Fibroblast of peridontal ligament (primary cell): ENCODE measurements around the gene ULBP3.
"Not testable (repeated sequence)": the region's sequence is repeated elsewhere in the genome, so short reads cannot be mapped to it uniquely, and the experiment has no call there.

Experiments
- DNase-seq: peaks from one replicate; pipeline ENCODE4 v3.0.0-alpha.2; 2010; ENCODE audit errors: extremely low read depth

ULBP3 gene

DNA sequence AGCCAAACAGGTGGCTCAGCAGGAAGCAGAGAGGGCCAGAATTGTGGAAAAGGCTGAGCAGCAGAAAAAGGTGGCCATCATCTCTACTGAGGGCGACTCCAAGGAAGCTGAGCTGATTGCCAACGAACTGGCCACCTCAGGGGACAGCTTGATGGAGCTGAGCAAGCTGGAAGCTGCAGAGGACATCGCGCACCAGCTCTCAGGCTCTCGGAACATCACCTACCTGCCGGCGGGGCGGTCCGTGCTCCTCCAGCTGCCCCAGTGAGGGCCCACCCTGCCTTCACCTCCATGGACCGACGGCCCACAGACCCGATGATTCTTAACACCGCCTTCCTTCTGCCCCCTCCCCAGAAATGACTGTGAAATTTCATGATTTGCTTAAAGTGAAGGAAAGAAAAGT is 25.8 kb downstream of the ULBP3 start:
- no peak for DNase-seq

DNA sequence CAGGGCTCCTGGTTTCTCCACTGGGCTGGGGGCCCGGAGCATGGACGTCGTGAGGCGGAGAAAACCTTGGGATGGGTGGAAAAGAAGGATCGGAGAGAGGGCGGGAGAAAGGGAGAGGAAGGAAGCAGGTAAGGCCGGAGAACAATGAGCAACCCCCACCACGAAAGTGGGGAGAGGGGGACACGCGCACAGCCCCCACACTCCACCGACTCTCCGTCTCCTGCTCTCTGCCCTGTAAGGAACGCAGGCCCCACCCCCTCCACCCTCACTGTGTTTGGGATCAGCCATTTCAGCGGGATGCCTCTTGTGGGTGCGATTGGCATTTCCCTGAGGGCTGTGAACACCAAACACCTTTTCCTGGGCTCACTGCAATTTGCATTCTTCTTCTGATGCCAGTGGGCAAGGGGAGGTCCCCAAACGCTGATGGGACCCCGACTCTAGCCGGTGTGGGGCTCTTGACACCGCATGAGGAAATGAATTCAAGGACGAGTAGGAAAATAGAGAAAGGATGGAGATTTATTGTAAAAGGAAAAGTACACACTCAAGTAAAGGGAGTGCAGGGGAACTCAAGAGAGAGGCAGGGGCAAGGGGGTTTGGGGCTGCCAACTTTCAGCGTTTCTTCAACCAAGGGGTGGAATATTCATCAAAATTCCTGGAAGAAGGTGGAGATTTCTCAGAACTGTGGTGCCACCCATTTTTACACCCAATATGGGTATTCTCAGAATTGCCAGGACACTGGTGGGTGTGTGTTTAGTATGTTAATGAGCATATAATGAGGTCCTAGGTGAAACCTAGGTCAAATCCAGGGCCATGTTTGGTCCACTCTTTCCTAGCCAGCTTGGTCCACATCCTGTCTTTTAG is 30.5 kb downstream of the ULBP3 start:
- no peak for DNase-seq

DNA sequence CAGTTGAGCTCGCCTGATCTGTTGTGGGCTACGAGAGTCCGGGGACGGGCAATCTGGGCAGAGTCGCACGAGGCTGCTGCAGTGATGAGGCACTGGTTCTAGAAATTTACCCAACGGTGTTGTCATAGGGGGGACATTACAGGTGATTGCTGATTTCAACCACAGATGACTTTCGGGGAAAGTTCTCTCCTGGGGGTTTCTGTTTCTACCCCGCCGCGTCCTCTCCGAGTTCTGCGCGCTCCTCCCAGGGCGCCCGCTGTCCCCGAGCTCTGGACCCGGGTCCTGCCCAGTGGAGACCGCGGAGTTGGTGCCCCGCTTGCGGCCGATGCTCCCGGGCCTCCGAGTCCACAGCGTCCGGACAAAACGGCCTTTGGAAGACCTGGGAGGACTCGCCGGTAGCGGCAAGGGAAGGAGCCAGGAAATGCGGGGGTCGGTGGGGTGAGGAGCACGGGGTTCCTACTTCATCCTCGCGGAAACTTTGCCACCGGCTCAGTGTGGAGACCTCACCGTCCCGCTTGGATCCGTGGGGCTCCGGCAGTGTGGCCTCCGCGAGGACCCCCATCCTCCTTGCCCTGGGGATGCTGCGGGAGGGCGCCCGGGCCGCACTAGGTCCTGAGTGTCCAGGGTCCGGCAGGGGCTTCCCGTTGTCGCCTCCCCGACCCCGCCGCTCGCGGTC is 31.3 kb downstream of the ULBP3 start:
- no peak for DNase-seq

DNA sequence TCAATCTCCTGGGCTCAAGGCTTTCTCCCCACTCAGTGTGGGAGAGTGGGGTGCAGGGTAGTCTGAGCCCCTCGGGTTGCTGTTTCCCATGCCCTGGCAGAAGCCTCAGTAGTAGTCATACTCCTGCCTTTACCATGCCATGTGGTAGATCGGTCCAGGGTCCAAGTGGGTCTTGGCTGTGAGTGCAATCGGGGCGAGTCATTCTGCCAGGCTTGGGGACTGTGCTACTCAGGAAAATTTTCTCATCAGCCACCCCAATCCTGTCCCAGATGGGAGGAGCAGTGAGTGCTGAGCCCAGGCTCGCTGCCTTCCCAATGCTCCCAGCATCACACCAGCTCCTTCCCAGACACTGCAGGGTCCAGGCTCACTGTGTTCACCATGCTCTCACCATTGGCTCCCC is 32.8 kb downstream of the ULBP3 start:
- DNase-seq = no peak

DNA sequence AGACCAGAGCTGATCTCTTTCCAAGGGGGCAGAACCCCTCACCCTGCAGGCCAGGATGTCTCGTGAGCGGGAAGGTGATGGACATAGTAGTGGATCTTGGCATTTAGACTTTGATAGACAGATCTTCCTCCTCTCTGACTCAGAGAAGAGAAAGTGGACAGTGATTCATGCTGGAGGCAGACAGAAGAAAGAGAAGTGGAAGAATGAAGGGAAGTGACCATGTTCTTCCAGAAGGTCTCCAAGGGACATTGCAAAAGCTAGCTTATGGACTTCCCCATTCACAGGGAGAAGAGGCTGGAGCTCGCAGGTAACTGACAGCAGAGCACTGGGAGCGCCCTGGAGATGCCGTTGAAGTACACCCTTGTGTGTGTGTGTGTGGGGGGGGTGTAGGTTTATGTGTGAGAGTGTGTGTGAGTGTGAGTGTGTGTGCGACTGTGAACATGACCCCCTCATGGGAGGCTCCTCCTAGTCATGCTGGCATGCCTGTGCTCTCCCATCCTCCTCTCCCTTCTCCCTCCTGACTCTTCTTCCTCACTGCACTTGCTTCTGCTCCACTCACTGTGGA is 35.6 kb downstream of the ULBP3 start:
- DNase-seq = no peak

DNA sequence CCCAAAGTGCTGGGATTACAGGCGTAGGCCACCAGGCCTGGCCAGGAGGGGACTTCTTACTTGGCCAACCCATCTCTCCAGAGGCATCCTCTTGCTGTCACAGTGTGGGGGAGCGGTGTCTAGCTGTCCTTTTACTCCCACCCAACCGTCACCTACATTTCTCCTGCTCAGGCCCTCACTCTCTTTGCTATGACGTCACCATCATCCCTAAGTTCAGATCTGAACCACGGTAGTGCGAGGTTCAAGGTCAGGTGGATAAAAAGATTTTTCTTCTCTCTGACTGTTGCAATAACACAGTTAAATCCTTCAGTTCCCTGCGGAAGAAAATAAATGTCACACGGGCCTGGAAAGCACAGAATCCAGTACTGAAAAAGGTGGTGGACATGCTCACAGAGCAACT is 36.3 kb downstream of the ULBP3 start:
- DNase-seq = no peak

DNA sequence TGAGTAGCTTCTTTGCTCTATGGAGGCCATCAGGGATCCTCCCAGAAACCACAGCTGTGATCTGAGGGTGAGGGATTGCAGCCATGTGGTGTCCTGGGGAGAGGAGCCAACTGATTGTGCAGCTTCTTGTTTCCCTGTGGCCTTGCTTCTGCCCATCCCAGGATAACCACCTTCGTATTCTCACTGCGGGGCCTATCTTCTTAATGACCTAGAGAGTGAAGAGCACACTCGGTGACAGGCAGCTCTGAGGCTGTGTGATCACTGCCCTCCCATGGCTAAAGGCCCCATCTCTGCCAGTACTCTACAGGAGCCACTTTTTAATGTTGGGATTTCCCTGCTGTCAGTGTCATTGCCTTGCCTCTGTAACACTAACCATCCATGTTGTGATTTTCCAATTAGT is 38.3 kb downstream of the ULBP3 start:
- no peak for DNase-seq

DNA sequence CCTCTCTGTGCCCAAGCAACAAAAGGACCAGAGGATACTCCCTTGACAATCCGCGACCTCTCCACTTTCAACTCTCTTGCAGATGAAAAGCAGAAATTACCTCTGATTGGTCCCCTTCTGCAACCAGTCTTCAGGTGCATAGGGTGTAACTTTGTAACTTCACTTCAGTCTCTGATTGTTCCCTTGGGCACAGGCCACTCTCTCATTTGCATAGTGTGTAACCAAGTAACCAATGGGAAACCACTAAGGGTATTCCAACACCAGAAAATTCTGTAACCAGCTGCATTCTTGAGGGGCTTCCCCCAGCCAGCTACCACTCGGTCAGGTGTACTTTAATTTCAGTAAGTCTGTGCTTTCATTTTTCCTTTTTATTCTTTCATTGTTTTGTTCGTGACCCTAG is 39.2 kb downstream of the ULBP3 start:
- no peak for DNase-seq

DNA sequence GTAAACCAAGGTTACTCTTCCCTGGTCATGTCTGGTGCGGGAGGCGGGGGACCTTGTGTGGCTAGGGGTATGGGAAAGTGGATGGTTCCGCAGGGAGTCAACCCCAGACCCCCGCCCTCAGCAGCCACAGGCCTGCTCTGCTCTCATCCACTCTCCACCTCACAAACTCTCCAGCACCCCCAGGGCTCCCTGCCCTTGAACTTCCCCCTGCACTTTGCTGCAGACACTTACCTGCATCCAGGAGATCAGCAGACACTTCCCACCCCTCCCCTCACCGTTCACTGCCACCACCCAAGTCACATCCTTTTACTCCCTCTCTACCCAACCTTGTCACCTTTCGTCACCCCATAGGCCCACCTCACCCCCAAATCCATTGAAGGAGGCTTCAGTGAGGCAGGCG is 39.6 kb downstream of the ULBP3 start:
- DNase-seq = no peak

DNA sequence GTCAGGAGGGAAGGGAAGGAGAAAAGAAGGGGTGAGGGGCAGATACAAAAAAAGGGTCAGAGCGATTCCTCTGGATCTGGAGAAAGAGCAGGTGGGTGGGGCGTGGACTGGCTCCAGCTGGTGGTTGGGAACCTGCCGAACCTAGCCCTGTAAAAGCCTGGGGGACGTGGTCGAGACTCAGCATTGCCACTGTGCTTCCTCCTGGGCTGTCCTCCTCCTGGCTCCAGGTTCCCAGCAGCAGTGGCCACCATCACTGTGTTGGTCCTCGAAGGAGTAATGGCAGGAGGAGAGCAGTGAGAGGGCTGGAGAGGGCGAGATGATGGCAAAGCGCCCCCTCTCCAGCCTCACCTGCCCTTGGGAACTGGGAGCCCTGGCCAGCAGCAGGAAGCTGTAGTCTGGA is 40.1 kb downstream of the ULBP3 start:
- DNase-seq = no peak

DNA sequence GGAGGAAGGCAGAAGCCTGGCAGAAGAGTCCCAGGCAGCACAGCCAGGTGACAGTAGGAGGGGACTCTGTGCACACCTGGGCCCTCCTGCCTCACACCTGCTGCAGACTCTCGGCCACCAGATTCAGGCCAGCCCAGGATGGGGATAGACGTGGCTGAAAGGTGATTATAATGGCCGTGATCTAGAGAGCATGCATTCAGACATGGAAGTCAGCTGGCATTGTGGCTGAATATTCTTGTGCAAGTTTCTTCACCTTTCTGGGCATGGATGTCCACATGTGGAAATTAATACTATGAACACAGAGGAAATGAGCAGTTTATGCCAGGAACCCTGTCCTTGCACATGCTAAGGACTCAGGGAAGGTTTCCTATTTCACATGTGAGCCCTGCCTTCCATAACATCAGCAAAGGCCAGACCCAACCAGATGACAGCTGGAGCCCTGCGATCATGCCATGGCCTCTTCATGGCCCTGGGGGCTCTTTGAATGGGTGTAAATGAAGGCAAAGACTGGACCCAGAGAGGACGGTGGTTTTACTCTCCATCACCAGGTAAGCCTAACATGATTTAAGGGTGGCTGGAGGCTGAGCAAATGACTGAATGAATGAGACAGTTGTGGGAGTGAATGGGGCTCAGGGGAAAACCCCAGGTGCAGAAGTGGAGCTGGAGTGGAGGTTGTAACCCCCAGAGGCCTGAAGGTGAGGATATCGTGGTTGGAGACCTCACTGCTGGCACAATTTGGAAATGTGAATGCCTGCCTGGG is 40.9 kb downstream of the ULBP3 start:
- DNase-seq = no peak

DNA sequence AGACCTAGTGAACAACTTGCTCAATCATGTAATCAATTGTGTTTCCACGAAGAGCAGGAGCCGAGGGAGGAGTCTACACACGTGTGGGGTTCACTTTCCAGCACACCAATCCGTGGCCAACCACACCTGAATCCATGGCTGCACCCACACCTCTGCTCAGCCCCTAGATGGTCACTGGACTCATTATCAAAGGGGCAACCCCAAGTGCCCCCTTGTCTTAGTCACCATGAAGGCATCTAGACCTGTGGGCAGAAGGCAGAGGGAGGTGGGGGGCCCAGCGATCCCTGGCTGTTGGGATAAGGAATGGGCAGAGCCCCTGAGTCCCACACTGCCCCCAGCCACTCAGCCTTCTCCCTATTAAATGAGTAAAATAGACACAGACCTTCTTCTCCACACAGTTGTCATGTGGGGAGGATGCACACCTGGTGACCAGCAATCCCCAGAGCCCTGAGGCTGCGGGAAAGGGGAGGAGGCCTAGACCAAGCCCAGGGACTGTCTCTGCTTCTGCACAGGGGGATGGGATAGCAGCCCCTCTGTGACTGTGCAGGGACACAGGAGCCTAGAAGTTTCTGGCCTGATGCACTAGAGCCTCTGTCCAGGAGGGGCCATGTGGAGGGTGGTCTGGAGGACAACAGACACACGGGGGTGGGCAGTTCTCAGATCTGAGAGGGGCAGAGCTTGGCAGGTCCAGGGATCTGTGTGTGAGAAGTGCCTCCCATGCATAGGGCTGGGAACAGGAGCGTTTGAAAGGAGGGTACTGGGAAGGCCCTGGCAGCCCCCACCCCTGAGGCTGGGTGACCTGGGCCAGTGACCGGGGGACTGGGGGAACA is 41.7 kb downstream of the ULBP3 start:
- no peak for DNase-seq

DNA sequence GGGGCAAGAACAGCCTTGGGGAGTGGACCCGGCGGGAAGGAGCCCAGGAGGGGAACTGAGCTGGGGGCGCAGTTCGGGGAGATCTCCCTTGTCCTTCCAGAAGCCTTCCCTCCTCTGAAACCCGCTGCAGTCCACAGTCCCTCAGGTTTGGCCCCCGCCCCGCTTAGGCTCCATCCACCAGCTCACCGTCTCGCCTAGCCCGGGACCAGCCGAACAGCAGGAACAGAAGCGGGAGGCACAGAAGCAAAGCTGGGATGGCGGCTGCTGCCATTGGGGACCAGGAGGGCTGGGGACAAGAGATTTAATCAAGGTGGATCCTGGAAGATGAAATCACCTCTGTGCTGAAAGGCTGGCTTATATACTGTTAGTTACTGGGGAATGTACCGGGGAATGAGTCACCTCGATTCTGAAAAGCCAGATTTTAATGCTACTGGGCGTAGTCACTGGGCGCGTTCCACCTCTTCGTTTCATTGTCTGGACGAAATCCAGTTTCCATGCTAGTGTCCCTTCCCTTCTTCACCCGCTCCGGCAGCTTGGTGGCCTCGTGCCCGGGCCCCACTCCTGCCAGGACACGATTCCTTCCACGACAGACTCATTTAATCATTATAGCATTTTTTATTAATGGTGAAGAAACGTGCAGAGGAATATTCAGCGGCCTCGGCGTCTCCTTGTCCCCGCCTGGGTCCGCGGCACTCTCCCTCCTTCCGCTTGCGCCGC is 43.6 kb downstream of the ULBP3 start, which contains the start of gene RAET1L:
TSS of gene RAET1L (minus strand) at position 332 of the 717 bp plus-strand sequence. CDS start at position 271, 61 bp downstream.
- peak; percentile 26 for DNase-seq

DNA sequence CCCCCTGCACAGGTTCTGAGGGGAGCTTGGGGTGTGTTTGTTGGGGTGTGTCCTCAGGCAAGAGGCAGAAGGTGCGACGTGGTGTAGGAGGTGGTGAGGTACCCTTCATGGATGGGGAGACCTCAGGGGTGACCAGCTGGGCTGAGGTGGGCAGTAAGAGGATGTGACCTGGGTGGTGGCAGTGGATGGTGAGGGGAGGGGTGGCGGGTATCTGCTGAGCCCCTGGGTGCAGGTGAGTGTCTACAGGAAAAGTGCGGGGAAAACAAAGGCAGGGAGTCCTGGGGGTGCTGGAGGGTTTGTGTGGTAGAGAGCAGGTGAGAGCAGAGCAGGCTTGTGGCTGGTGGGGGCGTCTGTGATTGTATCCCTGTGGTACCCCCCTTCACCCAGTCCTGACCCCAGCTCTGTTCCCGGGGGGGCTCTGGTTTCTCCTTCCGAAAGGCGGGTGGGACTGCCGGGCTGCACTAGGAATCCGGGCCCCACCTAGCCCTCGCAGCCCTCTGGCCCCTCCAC is 44.2 kb downstream of the ULBP3 start:
- no peak for DNase-seq

DNA sequence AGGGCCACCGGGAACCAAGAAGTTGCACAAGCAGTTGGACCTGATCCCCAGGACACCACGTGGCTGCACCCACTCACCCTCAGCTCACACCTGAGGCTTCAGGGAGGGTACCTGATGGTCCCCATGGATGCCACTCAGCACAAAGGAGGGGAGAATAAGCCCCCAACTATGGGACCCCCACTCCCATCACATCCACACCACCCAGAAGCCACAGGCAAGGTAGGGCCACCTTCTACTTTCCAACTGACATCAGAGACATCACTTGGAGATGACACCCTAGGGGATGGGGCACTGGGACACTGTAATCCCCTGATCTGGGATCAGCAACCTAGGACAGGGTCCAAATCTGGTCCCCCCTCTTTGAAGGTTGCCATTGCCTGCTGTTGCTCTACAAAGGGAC is 44.9 kb downstream of the ULBP3 start:
- not testable (repeated sequence) for DNase-seq

DNA sequence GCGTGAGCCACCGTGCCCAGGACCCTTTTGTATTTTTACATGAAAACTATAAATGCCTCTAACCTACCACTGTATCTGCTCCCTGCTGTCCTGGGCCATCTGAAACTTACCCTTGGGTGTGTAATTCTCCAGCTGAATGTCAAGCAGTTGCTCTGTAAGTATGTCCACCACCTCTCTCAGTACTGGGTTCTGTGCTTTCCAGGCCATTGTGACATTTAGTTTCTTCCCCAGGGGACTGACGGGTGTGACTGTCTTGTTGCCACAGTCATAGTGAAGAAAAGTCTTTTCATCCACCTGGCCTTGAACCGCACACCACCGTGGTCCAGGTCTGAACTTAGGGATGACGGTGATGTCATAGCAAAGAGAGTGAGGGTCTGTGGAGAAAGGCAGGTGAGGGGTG is 47.1 kb downstream of the ULBP3 start:
- not testable (repeated sequence) for DNase-seq

DNA sequence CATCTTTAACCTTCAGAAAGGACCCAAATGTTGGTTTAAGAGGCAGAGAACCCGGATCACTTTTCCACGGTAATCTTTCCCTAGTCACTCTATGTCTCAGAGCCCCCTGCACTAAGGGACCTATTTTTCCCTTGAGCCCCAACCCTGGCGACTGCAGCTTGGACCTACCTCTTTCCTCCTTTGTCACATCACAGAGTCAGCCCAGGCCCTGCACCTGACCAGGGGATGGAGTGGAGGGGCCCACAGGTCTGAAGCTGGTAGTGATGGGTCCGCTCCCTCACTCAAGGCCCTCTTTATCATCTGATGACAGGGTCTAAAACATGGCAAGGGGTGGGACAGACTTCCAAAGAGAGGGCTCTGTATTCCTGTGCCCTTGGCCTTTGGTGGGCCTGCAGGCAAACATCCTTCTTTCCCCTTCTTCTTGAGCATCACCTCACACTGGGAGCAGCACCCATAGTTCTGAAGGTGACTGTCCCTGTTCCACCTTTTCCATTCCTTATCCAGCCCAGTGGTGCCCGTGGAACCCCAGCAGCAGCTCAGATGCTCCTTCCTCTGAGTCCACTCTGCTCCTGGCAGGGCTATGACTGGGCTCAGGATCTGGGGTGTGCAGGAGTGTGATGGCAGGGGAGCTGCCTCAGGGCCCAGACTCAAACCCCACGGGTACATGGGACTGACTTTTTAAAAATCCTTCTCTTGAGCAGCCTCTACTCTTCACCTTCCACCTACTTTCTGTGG is 49.9 kb downstream of the ULBP3 start:
- DNase-seq = no peak

DNA sequence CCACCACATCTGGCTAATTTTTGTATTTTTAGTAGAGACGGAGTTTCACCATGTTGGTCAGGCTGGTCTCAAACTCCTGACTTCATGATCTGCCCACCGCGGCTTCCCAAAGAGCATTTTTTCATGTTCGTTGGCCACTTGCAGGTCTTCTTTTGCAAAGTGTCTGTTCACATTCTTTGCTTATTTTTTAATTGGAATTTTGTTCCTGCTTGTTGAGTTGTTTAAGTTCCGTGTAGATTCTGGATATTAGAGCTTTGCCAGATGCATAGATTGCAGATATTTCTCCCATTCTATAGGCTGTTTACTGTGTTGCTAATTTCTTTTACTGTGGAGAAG is 51.8 kb downstream of the ULBP3 start:
- DNase-seq = peak; percentile 8

DNA sequence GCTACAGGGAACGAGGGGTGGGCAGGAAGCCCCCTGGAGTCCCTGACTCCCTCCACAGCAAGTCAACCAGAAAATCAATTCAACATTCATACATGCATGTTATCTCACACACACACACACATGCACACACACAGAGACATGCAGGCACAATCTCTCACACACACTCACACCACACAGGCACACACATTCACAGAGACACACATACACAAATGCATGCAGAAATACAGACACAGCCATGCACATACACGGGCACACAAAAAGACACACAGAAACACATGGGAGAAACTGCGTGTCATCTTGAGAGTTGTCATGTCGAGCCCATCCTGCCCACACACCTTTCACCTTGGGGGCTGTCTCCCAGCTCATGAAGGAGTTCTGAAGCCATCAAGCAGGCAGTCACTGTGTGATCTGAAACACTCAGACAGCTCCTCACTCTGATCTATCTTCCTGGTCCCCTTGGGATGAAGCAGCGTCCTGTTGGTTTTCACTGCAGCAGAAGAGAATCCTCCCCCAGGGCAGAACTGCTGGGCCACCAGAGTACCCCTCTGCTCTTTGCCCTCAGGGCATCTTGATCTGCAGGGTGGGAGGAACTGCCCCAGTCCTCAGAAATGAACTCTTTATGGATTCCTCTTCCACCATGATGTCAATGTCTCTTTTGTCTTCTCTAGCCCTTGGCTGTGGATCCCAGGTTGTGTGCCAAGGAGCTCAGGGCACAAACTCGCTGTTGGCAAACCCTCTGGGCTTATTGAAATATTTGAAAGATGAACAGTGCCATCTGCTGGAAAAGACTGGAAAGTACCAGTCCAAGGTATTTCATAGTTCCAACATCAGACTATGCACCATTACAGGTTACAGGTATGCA is 52.4 kb downstream of the ULBP3 start:
- DNase-seq = peak; percentile 80
